Measurements from ENCODE around the gene PLA2G4D. TPM values are rescaled to one million over a fixed set of nuclear protein-coding genes. Genes with fewer than 3 reads are reported as not detected.

The PLA2G4D gene
- total and polyA plus RNA-seq, 12 donors, result not detected

- WGBS, 2 donors, result 87 to 88% methylated on average over 6 of the region's 6 CpGs
- no peaks in the 10 kb centered on the region for H3K9me3 ChIP-seq
- peaks cover 0 to 4% (median 0%) of the 10 kb centered on the region in 9 donors for H3K4me1 ChIP-seq
- no peak for DNase-seq
- no peak for ATAC-seq
- H3K4me3 ChIP-seq, result no peak overlapping the region
- peaks cover 0 to 5% (median 3%) of the 10 kb centered on the region in 7 donors for H3K27me3 ChIP-seq
- intact Hi-C loops (cut with DNase I), result loop anchor here in 9 of 10 donors (2.0 to 10.0 kb wide), 7 partner anchors 52 to 147 kb away; no protein-coding TSS in a partner anchor
- no peaks in the 10 kb centered on the region for H3K36me3 ChIP-seq
- TF ChIP-seq CTCF (IDR thresholded peaks at IDR 0.05), result no peak
- no peak overlapping the region for H3K27ac ChIP-seq
Observed at GRCh38 chr15:42134617-42135245, 40.4 kb upstream of the PLA2G4D start.

GRCh38 chr15:42133886-42134502 is 39.6 kb upstream of the PLA2G4D start:
- H3K4me3 ChIP-seq, result no peak overlapping the region
- DNase-seq (peak in 1 of 2 donors; percentile 46), ATAC-seq (peak in 4 of 8 donors; percentile 29 to 53 (median 43))
- no peak overlapping the region for H3K27ac ChIP-seq
- H3K27me3 ChIP-seq, result peaks cover 0 to 8% (median 5%) of the 10 kb centered on the region in 7 donors
- H3K9me3 ChIP-seq, result no peaks in the 10 kb centered on the region
- no peaks in the 10 kb centered on the region for H3K36me3 ChIP-seq
- intact Hi-C loops (cut with DNase I), result loop anchor here in 4 of 10 donors (2.0 to 10.0 kb wide), 5 partner anchors 67 to 142 kb away; no protein-coding TSS in a partner anchor
- TF ChIP-seq CTCF (IDR thresholded peaks at IDR 0.05), result peak in 8 of 9 donors; percentile 8 to 58 (median 46)
- 73 to 77% methylated on average over 11 of the region's 11 CpGs for WGBS, 2 donors
- H3K4me1 ChIP-seq, result peaks cover 0 to 4% (median 0%) of the 10 kb centered on the region in 9 donors

GRCh38 chr15:42133356-42133755 is 39.0 kb upstream of the PLA2G4D start:
- WGBS, 2 donors, result 91 to 93% methylated on average over 4 of the region's 4 CpGs
- H3K36me3 ChIP-seq, result no peaks in the 10 kb centered on the region
- DNase-seq (no peak), ATAC-seq (no peak)
- H3K27me3 ChIP-seq, result peaks cover 0 to 13% (median 5%) of the 10 kb centered on the region in 7 donors
- H3K9me3 ChIP-seq, result no peaks in the 10 kb centered on the region
- intact Hi-C loops (cut with DNase I), result loop anchor here in 4 of 10 donors (5.0 to 10.0 kb wide), 4 partner anchors 66 to 141 kb away; no protein-coding TSS in a partner anchor
- TF ChIP-seq CTCF (IDR thresholded peaks at IDR 0.05), result no peak
- no peak overlapping the region for H3K4me3 ChIP-seq
- peaks cover 0 to 4% (median 0%) of the 10 kb centered on the region in 9 donors for H3K4me1 ChIP-seq
- H3K27ac ChIP-seq, result no peak overlapping the region

- no peaks in the 10 kb centered on the region for H3K36me3 ChIP-seq
- peak in 1 of 8 donors; percentile 41 for ATAC-seq
- peaks cover 0 to 22% (median 5%) of the 10 kb centered on the region in 7 donors for H3K27me3 ChIP-seq
- H3K4me1 ChIP-seq, result no peaks in the 10 kb centered on the region
- intact Hi-C loops (cut with DNase I), result loop anchor here in 4 of 10 donors (5.0 to 10.0 kb wide), 4 partner anchors 65 to 140 kb away; no protein-coding TSS in a partner anchor
- TF ChIP-seq CTCF (IDR thresholded peaks at IDR 0.05), result no peak
- no peak overlapping the region for H3K27ac ChIP-seq
- WGBS, 2 donors, result 62 to 65% methylated on average over 9 of the region's 9 CpGs
- H3K4me3 ChIP-seq, result no peak overlapping the region
- H3K9me3 ChIP-seq, result no peaks in the 10 kb centered on the region
- no peak for DNase-seq
Observed at GRCh38 chr15:42131826-42132806, 37.8 kb upstream of the PLA2G4D start.

Measured in heart right ventricle (tissue), 16 donors.